Breast epithelium (tissue), 3 donors: ENCODE results near the gene HERC2.
"Not testable (repeated sequence)": the region's sequence is repeated elsewhere in the genome, so short reads cannot be mapped to it uniquely, and the experiment has no call there.

ENCODE experiments used
- POLR2A ChIP-seq: fragments of 450-650 bp; IDR thresholded peaks from one replicate; pipeline ENCODE4 v1.6.1; 2016; ENCODE audit warnings: antibody characterized with exemption, mild to moderate bottlenecking, moderate library complexity
- POLR2AphosphoS5 ChIP-seq, 3 donors: sonication (generic); formaldehyde crosslinking; IDR thresholded peaks; one replicate each; pipeline ENCODE4 v1.6.1; 2017; ENCODE audit warnings: antibody characterized with exemption in 3 of 3
- TF ChIP-seq, protein P1 (sequence below), 3 donors: fragments of 450-650 bp; IDR thresholded peaks; one replicate each; pipeline ENCODE4 v1.5.1; 2016 to 2017; ENCODE audit warnings: antibody characterized with exemption in 3 of 3, mild to moderate bottlenecking in 3 of 3, moderate library complexity in 3 of 3

DNA sequence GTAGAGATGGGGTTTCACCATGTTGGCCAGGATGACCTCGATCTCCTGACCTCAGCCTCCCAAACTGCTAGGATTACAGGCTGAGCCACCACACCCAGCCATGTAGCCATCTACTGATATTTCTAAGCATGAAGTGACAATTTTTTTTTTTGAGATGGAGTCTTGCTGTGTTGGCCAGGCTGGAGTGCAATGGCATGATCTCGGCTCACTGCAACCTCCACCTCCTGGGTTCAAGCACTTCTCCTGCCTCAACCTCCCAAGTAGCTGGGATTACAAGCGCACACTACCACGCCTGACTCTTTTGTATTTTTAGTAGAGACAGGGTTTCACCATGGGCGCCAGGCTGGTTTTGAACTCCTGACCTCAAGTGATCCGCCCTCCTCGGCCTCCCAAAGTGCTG is 5.0 kb downstream of the HERC2 start:
- TF ChIP-seq, protein P1, sequence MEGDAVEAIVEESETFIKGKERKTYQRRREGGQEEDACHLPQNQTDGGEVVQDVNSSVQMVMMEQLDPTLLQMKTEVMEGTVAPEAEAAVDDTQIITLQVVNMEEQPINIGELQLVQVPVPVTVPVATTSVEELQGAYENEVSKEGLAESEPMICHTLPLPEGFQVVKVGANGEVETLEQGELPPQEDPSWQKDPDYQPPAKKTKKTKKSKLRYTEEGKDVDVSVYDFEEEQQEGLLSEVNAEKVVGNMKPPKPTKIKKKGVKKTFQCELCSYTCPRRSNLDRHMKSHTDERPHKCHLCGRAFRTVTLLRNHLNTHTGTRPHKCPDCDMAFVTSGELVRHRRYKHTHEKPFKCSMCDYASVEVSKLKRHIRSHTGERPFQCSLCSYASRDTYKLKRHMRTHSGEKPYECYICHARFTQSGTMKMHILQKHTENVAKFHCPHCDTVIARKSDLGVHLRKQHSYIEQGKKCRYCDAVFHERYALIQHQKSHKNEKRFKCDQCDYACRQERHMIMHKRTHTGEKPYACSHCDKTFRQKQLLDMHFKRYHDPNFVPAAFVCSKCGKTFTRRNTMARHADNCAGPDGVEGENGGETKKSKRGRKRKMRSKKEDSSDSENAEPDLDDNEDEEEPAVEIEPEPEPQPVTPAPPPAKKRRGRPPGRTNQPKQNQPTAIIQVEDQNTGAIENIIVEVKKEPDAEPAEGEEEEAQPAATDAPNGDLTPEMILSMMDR (IDR thresholded peaks at IDR 0.05) = not testable (repeated sequence)
- not testable (repeated sequence) for TF ChIP-seq POLR2A; POLR2AphosphoS5 (IDR thresholded peaks at IDR 0.05)
